8988T (cell line): ENCODE data around the gene DVL3.
"Not testable (repeated sequence)": the region's sequence is repeated elsewhere in the genome, so short reads cannot be mapped to it uniquely, and the experiment has no call there.

Experiments used
- DNase-seq: peaks from one replicate; pipeline ENCODE4 v3.0.0; 2011

Gene DVL3

GRCh38 chr3:184154885-184155643 lies at the start of gene DVL3:
DVL3 (plus strand) TSS chr3:184155377; CDS start chr3:184155636, 259 bp downstream.
- peak; percentile 92 for DNase-seq

GRCh38 chr3:184110316-184110725 lies 44.9 kb upstream of the DVL3 start:
- DNase-seq: no peak

DNA sequence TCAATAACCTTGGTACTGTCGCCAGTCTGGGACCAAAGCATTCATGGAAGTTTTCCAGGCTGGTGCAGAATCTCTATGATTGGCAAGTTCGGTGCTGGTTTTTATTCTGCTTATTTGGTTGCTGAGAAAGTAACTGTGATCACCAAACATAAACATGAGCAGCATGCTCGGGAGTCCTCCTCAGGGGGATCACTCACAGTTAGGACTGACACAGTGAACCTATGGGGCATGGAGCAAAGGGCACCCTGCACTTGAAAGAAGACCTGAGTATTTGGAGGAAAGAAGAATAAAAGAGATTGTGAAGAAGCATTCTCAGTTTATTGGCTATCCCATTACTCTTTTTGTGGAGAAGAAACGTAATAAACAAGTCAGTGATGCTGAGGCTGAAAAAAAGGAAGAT lies 39.2 kb upstream of the DVL3 start:
- no peak for DNase-seq

DNA sequence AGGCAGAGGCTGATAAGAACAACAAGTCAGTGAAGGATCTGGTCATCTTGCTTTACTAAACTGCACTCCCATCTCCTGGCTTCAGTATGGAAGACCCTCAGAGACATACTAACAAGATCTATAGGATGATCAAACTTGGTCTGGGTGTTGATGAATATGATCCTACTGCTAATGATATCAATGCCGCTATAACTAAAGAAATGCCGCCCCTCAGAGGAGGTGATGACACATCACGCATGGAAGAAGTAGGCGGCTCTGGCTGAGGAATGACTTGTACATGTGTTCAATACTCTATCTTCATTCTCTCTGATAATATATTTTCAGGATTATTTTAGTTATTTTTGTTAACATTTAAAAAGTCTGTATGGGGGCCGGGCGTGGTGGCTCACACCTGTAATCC lies 37.5 kb upstream of the DVL3 start:
- no peak for DNase-seq

- DNase-seq: not testable (repeated sequence)
These were observed 34.1 kb upstream of the DVL3 start for GRCh38 chr3:184121031-184121430.

GRCh38 chr3:184126006-184126405 lies 29.2 kb upstream of the DVL3 start:
- DNase-seq: no peak

DNA sequence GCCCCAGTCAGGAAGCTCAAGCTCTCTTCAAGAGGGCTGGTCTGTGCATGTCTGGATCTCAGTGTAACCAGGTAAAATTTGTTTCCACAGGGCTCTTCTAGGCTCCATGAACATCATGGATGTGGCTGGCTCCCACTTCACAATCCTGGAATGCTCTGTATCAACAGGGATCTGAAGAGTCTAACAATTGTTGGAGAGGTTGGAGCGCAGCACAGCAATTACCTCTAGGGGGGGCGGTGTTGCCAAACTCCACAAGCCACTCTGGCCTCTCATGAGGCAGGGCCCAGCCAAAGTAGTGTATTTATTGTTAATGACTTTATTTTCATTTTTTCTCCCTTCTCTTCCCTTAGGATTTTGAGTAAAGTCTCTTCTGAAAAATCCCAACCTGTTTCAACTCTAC lies 26.2 kb upstream of the DVL3 start:
- DNase-seq: peak; percentile 39

GRCh38 chr3:184132945-184133344 lies 22.2 kb upstream of the DVL3 start:
- no peak for DNase-seq

GRCh38 chr3:184133840-184134745 lies 21.1 kb upstream of the DVL3 start:
- no peak for DNase-seq

GRCh38 chr3:184134746-184135148 lies 20.4 kb upstream of the DVL3 start:
- DNase-seq: no peak

- DNase-seq: peak; percentile 52
These were observed 19.8 kb upstream of the DVL3 start, which contains the start of gene EIF2B5 for GRCh38 chr3:184135149-184135910. EIF2B5 (plus strand) TSS chr3:184135358; CDS start chr3:184135386, 28 bp downstream.

DNA sequence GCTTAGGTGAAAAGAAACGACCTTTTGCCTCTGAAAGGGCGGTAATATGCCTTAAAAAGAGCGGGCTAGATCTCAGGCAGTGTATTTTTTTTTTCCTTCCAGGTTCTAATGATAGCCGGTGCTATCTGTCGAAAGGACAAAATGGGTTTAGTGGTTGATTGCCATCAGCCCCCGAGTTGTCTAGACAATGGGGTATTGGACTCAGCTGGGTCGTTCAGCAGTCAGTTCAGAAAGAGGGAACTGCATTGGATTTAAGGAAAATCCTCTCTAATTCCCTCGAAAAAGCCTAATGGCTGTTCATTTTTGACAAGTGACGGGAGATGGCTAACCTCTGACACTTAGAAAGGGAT lies 19.3 kb upstream of the DVL3 start:
- no peak for DNase-seq

DNA sequence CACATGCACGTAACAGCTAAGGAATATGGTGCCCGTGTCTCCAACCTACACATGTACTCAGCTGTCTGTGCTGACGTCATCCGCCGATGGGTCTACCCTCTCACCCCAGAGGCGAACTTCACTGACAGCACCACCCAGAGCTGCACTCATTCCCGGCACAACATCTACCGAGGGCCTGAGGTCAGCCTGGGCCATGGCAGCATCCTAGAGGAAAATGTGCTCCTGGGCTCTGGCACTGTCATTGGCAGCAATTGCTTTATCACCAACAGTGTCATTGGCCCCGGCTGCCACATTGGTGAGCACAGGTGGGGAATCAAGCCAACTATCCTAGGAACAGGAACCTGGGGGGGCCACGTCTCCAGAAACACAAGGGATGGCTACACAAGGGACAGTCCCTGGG lies 14.7 kb upstream of the DVL3 start:
- DNase-seq: no peak

DNA sequence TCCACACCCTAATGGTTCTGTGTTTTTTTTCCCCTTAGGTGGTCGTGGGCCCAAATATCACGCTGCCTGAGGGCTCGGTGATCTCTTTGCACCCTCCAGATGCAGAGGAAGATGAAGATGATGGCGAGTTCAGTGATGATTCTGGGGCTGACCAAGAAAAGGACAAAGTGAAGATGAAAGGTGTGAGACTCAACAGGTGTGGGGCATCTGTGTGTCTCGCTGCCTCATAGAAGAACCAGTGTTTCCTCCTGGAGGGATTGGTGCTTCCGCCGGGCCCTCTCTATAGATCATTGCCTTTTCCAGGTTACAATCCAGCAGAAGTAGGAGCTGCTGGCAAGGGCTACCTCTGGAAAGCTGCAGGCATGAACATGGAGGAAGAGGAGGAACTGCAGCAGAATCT lies 13.0 kb upstream of the DVL3 start:
- DNase-seq: no peak

DNA sequence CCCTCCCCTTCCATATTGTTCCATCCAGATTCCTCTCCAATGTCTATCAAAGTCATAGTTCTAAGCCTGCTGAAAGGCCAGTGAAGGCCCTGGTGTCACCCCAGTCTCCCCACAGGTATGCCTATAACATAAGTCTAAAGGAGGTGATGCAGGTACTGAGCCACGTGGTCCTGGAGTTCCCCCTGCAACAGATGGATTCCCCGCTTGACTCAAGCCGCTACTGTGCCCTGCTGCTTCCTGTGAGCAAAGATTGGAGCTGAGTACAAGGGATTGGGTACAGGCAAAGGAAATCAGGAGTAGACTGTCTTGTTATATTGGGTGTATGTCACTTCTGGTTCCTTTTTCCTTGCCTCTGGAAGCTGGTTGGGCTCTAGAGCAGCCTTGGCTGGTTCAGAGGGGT lies 11.8 kb upstream of the DVL3 start:
- DNase-seq: no peak

- DNase-seq: no peak
These were observed 10.7 kb upstream of the DVL3 start for GRCh38 chr3:184144505-184144904.

GRCh38 chr3:184145111-184145524 lies 10.1 kb upstream of the DVL3 start:
- peak; percentile 76 for DNase-seq

- no peak for DNase-seq
These were observed 9.4 kb upstream of the DVL3 start for GRCh38 chr3:184145751-184146270.

DNA sequence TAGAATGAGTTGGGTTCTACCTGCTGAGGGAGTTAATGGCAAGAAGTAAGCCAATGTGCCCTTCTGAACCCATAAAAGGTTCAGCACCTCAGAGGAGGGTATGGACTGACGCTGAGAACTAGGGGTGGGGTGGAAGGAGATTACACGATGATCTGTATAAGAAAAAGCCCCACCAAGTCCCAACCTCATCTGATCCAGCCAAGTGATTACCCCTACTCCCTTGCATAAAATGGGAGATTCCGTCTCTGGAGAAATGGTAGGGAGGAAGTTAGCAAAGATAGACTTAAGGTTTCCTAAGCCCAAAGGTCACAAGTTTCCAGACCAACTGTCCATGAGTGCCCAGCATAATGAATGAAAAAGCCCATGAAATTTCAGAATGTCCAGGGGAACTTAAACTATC lies 7.1 kb upstream of the DVL3 start:
- no peak for DNase-seq

DNA sequence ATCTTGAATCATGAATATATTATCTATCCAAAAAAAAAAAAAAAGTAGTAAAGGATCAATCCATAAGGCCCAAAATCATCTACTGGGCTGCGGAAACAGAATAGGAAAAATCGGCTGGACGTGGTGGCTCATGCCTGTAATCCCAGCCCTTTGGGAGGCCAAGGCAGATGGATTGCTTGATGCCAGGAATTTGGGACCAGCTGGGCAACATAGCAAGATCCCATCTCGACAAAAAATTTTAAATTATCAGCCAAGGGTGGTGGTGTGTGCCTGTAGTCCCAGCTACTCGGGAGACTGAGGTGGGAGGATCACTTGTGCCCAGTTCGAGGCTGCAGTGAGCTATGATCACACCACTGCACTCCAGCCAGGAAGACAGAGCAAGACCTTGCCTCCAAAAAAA lies 6.1 kb upstream of the DVL3 start:
- DNase-seq: no peak

- DNase-seq: not testable (repeated sequence)
These were observed 5.4 kb upstream of the DVL3 start for GRCh38 chr3:184149770-184150169.

- peak; percentile 58 for DNase-seq
These were observed 706 bp downstream of the DVL3 start for GRCh38 chr3:184155644-184156521.
